GM18498 (cell line): Measurements from ENCODE around the gene TIGD1.

Experiments
- ATAC-seq: cut with Tn5 transposase; IDR thresholded peaks from one replicate; pipeline ENCODE4 v1.9.1; 2021; ENCODE audit warnings: mild to moderate bottlenecking, moderate library complexity; ENCODE audit not compliant: unreplicated experiment

TIGD1 gene

GRCh38 chr2:232502911-232503808 is 47.2 kb downstream of the TIGD1 start:
- ATAC-seq: no peak

DNA sequence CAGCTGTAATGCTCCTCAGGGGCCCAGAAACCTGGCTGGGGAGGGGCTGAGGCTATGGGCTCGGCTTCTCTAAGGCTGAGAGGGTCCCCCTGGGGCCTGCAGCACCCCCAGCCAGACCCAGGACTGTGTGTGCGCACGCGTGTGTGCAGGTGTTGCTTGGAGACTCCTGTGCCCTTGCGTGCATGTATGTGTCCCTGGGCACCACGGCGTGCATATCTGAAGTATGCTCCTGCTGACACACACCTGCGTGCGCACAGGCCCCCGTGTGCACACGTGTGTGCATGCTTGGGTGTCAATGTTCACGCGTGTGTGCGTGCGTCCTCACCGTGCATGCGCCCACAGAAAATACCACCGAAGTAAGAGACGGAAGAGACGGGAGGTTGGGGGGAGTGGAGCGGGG is 47.8 kb downstream of the TIGD1 start:
- ATAC-seq: no peak

GRCh38 chr2:232501794-232502390 is 48.5 kb downstream of the TIGD1 start:
- ATAC-seq: no peak

- ATAC-seq: no peak
Observed at GRCh38 chr2:232501331-232501771, 49.0 kb downstream of the TIGD1 start.

DNA sequence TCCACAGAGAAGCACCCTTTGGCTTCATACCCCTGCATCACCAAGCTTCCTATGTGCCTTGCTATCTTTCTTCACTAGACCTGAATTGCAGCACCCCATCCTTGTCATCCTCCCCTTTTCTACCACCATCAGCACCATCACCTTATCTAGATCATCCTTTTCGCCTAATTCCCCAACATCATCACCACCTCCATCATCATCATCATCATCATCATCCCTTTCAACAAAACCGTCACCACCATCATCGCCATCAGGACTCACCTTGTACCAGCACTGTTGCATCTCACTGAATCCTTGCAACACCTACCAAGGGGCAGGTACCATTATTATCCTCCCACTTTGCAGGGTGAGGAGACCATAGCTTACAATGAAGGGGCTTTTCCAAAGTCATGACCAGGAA is 51.9 kb downstream of the TIGD1 start:
- ATAC-seq: no peak
